Measurements from ENCODE around the gene RBMS3. TPM values are rescaled to one million over a fixed set of nuclear protein-coding genes. Genes with fewer than 3 reads are reported as not detected.

RBMS3 gene
- total and polyA plus RNA-seq, 12 donors = 8.7 to 90.1 (median 51.2) TPM

DNA sequence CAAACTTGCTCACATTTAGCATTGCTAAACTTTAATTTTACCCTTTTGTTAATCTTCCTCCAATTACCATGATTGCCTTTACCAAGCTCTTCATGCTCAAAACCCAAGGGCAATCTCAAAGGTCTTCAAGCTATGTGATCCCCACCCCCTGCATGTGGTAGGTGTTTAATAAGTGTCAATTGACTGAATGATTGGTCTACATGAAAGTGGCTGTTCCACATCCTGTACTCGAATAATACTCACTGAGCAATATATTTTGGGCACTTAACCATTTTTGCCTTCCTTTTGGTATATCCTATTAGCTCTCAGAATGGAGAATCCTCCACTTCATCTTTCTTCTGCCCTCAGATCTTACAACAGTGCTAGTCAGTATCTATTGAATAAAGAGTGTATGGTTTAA, 17.1 kb downstream of the RBMS3 start:
- Histone ChIP-seq H3K36me3 (replicated peaks in 1 of 2) (no peaks in the 10 kb centered on the region), H3K27me3 (no peaks in the 10 kb centered on the region), H3K4me1 (replicated peaks in 1 of 2) (peaks cover 0 to 20% of the 10 kb centered on the region in 2 donors), H3K4me3 (no peak overlapping the region), H3K27ac (no peak overlapping the region), H3K9me3 (replicated peaks in 1 of 3) (no peaks in the 10 kb centered on the region)
- no peak for TF ChIP-seq POLR2A (IDR thresholded peaks at IDR 0.05)
- TF ChIP-seq, protein P1, sequence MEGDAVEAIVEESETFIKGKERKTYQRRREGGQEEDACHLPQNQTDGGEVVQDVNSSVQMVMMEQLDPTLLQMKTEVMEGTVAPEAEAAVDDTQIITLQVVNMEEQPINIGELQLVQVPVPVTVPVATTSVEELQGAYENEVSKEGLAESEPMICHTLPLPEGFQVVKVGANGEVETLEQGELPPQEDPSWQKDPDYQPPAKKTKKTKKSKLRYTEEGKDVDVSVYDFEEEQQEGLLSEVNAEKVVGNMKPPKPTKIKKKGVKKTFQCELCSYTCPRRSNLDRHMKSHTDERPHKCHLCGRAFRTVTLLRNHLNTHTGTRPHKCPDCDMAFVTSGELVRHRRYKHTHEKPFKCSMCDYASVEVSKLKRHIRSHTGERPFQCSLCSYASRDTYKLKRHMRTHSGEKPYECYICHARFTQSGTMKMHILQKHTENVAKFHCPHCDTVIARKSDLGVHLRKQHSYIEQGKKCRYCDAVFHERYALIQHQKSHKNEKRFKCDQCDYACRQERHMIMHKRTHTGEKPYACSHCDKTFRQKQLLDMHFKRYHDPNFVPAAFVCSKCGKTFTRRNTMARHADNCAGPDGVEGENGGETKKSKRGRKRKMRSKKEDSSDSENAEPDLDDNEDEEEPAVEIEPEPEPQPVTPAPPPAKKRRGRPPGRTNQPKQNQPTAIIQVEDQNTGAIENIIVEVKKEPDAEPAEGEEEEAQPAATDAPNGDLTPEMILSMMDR (IDR thresholded peaks at IDR 0.05) = no peak
- 75 to 86% (median 78%) methylated on average over 1 of the region's 1 CpG for WGBS, 4 donors
- intact Hi-C loops (cut with DNase I) = loop anchor here in 1 of 2 donors (10.0 kb wide), 1 partner anchor 117 kb away; no protein-coding TSS in a partner anchor
- DNase-seq = no peak

DNA sequence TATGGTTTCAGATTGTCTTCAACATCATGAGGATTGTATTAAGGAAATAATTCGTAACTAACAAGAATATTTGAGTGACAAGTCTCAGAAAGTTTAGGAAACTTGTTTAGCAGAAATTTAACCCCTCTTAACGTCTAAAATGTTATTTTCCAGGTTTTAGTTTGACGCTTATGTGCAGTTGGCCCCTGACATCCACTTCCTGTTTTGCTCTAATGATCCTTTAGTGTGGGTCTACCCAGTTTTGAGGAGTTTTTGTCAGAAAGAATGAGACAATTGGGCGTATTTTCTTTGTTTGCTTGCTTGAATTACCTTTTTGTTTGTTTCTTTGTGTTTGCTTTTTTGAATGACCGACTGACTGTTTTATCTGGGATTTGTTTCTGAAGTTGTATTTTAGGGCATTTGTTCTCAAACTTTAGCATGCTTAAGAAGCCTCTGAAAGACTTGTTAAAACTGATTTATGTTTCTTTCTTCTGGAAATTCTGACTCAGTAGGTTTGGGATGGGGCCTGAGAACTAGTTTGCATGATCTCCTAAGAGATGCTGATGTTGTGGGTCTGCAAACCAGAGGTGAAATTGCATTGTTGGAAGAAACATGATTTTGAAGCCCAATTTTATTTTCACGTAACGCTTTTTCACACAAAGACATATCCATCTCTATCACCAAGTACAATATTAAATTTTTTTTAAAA, 20.6 kb downstream of the RBMS3 start:
- Histone ChIP-seq H3K4me1 (replicated peaks in 1 of 2) (peaks cover 0 to 19% of the 10 kb centered on the region in 2 donors), H3K27me3 (no peaks in the 10 kb centered on the region), H3K36me3 (replicated peaks in 1 of 2) (peaks cover 0 to 7% of the 10 kb centered on the region in 2 donors), H3K4me3 (no peak overlapping the region), H3K9me3 (replicated peaks in 1 of 3) (no peaks in the 10 kb centered on the region), H3K27ac (peak overlapping the region in 1 of 5 donors; percentile 4)
- intact Hi-C loops (cut with DNase I) = no loop called here
- no peak for DNase-seq
- TF ChIP-seq POLR2A (IDR thresholded peaks at IDR 0.05) = no peak
- TF ChIP-seq, protein P1 (IDR thresholded peaks at IDR 0.05) = no peak
- 75 to 82% (median 79%) methylated on average over 7 of the region's 7 CpGs for WGBS, 4 donors

DNA sequence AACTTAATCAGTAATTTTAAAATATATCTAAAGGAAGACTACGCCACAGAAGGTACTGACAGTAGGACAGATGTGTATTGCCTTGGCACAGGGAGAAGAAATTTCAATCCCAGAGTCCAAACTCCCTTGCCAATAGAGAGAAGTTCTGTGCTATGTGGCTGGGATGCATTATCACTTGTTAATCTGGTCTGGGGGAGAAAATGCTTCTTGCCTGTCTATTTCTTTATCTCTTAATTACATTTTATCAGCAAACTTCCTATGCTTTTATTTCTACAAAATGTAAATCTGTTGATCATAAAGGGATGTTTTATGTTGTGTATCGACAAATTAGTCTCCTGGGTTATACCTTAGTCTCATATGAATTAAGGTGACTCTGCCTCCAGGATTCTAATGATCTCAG, 21.7 kb downstream of the RBMS3 start:
- Histone ChIP-seq H3K36me3 (replicated peaks in 1 of 2) (peaks cover 0 to 7% of the 10 kb centered on the region in 2 donors), H3K27me3 (no peaks in the 10 kb centered on the region), H3K4me3 (no peak overlapping the region), H3K9me3 (replicated peaks in 1 of 3) (no peaks in the 10 kb centered on the region), H3K4me1 (replicated peaks in 1 of 2) (peaks cover 0 to 19% of the 10 kb centered on the region in 2 donors), H3K27ac (no peak overlapping the region)
- intact Hi-C loops (cut with DNase I) = no loop called here
- DNase-seq = no peak
- TF ChIP-seq POLR2A (IDR thresholded peaks at IDR 0.05) = no peak
- TF ChIP-seq, protein P1 (IDR thresholded peaks at IDR 0.05) = no peak
- 93 to 97% (median 96%) methylated on average over 2 of the region's 2 CpGs for WGBS, 4 donors

DNA sequence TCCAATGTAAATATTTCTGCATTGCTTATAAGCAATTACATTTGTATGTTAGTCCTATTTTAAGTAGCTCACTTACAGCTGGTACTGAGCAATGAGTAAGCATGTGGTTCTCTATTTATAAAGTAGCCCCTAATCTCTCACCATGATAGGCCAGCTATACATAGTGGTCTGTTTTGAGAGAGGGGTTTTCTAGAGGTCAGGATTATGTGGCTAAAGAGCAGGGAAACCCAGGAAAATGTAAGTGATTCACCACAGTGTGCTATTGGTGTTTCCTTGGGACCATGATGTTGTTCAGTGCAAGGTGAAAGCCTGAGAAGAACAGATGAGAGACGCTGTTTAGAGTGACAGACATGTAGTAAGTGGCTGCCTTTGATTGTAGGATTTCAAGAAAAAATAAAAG, 26.4 kb downstream of the RBMS3 start:
- H3K9me3 ChIP-seq (replicated peaks in 1 of 3) = no peaks in the 10 kb centered on the region
- no peak overlapping the region for H3K4me3 ChIP-seq
- peaks cover 0 to 18% of the 10 kb centered on the region in 2 donors for H3K4me1 ChIP-seq (replicated peaks in 1 of 2)
- 88 to 100% (median 94%) methylated on average over 1 of the region's 1 CpG for WGBS, 4 donors
- DNase-seq = no peak
- H3K36me3 ChIP-seq (replicated peaks in 1 of 2) = peaks cover 0 to 7% of the 10 kb centered on the region in 2 donors
- intact Hi-C loops (cut with DNase I) = no loop called here
- no peaks in the 10 kb centered on the region for H3K27me3 ChIP-seq
- TF ChIP-seq, protein P1 (IDR thresholded peaks at IDR 0.05) = no peak
- no peak for TF ChIP-seq POLR2A (IDR thresholded peaks at IDR 0.05)
- no peak overlapping the region for H3K27ac ChIP-seq
